Activated CD4-positive, alpha-beta memory T cell treated with anti-CD3 and anti-CD28 coated beads, Interleukin-2, amount 10 ng/mL, durations not matched to agents 7 days and 5 days (primary cell): Measurements from ENCODE around the gene GPD1. TPM values are rescaled to one million over a fixed set of nuclear protein-coding genes. Genes with fewer than 3 reads are reported as not detected.
A peak's percentile ranks its signal among the peaks of the same experiment; 100 is the strongest.

Experiments used
- CTCF ChIA-PET: fragments of 350-600 bp; sonication (Branson Sonifier 250); formaldehyde crosslinking; loops from one replicate; lab custom pipeline; 2021; ENCODE audit warnings: antibody characterized with exemption, inconsistent platforms; lab: Charles Lee
- POLR2A ChIA-PET: fragments of 350-600 bp; sonication (Branson Sonifier 250); formaldehyde crosslinking; loops from one replicate; lab custom pipeline; 2021; ENCODE audit warnings: antibody characterized with exemption; lab: Charles Lee
- DNase-seq: peaks from one replicate; pipeline ENCODE4 v3.0.0-alpha.2; 2020
- H3K27ac Mint-ChIP-seq: one replicate; pipeline ENCODE4 v1.8.0; 2021; ENCODE audit warnings: mild to moderate bottlenecking, mixed read lengths
- H3K27me3 Mint-ChIP-seq: one replicate; pipeline ENCODE4 v1.8.0; 2021; ENCODE audit warnings: mixed read lengths
- H3K36me3 Mint-ChIP-seq: one replicate; pipeline ENCODE4 v1.8.0; 2021; ENCODE audit warnings: low read depth, mixed read lengths
- H3K4me1 Mint-ChIP-seq: one replicate; pipeline ENCODE4 v1.8.0; 2021; ENCODE audit warnings: mixed read lengths
- H3K4me3 Mint-ChIP-seq: one replicate; pipeline ENCODE4 v1.8.0; 2021; ENCODE audit warnings: mild to moderate bottlenecking, mixed read lengths
- H3K9me3 Mint-ChIP-seq: one replicate; pipeline ENCODE4 v1.8.0; 2021; ENCODE audit warnings: mixed read lengths
- total RNA-seq, 2 experiments: library from RNA; stranded (reverse); gene quantifications; one replicate each; pipeline ENCODE4 v1.2.3, GENCODE V29; 2021

Gene GPD1
- total RNA-seq, 2 experiments from 2014 or later: 0.28 to 0.40 TPM

DNA sequence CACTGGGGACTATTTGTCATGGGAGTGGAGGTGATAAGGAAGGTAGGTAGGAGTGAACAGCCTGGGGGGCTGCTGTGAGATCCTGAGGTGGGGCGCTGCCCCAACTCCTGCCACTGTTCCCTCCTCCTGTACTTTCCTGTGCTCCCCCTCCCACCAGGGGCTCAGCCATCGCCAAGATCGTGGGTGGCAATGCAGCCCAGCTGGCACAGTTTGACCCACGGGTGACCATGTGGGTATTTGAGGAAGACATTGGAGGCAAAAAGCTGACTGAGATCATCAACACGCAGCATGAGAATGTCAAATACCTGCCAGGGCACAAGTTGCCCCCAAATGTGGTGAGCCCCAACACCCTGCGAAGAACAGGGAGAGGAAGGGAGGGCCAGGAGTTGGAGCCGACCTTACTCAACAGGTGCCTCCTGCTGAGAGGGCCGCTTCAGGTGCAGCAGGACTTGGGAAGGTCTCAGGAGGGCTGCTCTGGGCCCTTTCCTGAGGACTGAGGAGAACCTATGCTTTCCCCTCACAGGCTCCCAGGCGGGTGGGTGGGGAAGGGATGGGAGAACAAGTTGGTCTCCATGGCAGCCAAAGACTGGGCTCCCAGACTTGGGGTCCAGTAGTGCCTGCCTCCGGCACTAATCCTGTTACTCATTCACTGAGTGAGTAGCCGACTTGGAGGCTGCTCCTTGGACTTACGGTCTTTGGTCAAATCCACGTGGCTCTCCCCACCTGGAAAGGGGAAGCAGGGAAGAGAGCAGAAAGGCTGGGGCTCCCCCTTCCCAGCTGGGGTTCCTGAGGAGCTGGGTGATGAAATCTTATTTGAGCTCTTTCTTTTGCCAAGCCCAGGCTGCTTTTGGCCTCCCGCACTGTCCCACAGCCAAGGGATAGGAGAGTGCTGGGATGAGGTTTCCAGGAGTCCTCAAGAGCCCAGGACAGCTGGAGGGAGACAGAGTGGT lies 884 bp downstream of the GPD1 start:
- Mint-ChIP-seq H3K27me3 (no peaks in the 10 kb centered on the region), H3K27ac (no peak overlapping the region), H3K4me1 (peaks cover 3% of the 10 kb centered on the region), H3K36me3 (peaks cover 15% of the 10 kb centered on the region), H3K4me3 (no peak overlapping the region), H3K9me3 (no peaks in the 10 kb centered on the region)
- CTCF ChIA-PET: interaction anchor here (6.5 to 9.8 kb wide), 2 partner anchors 7 to 16 kb away, joined by 57 to 181 read pairs; partner anchors contain the start of genes COX14 and SMARCD1
- DNase-seq: no peak
- POLR2A ChIA-PET: interaction anchor here (1.4 kb wide), 2 partner anchors 20 to 79 kb away, joined by 3 to 5 read pairs; partner anchors contain the start of genes RACGAP1 and SMARCD1

- H3K27me3 Mint-ChIP-seq: no peaks in the 10 kb centered on the region
- peaks cover 13% of the 10 kb centered on the region for H3K4me1 Mint-ChIP-seq
- POLR2A ChIA-PET: interaction anchor here (1.4 to 1.8 kb wide), 2 partner anchors 20 to 81 kb away, joined by 3 to 9 read pairs; partner anchors contain the start of genes RACGAP1 and SMARCD1
- H3K4me3 Mint-ChIP-seq: no peak overlapping the region
- peaks cover 7% of the 10 kb centered on the region for H3K36me3 Mint-ChIP-seq
- H3K9me3 Mint-ChIP-seq: no peaks in the 10 kb centered on the region
- no peak overlapping the region for H3K27ac Mint-ChIP-seq
- CTCF ChIA-PET: interaction anchor here (0.6 to 9.8 kb wide), 3 partner anchors 10 to 209 kb away, joined by 3 to 181 read pairs (median 3); partner anchors contain the start of gene SMARCD1
- DNase-seq: no peak
Observed at GRCh38 chr12:50105913-50106450, 2.2 kb downstream of the GPD1 start.

DNA sequence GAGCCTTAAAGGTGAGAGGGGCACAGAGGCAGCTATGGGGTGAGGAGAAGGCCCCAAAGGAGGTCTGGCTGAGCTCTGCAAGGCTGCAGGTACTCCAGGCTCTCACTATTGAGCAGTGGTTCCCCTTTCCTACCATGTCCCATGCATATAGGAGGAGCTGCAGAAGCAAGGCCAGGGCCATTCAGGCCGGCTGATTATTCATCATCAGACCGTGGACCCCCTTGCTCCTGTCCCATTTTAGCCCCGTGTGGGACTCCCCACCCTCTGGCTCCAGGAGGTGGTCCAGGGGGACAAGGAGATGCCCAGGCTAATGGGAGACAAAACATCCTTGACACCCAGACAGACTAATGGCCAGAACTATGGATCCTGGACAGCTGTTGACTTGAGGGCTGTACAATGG lies 3.1 kb downstream of the GPD1 start:
- H3K36me3 Mint-ChIP-seq: peaks cover 1% of the 10 kb centered on the region
- DNase-seq: no peak

DNA sequence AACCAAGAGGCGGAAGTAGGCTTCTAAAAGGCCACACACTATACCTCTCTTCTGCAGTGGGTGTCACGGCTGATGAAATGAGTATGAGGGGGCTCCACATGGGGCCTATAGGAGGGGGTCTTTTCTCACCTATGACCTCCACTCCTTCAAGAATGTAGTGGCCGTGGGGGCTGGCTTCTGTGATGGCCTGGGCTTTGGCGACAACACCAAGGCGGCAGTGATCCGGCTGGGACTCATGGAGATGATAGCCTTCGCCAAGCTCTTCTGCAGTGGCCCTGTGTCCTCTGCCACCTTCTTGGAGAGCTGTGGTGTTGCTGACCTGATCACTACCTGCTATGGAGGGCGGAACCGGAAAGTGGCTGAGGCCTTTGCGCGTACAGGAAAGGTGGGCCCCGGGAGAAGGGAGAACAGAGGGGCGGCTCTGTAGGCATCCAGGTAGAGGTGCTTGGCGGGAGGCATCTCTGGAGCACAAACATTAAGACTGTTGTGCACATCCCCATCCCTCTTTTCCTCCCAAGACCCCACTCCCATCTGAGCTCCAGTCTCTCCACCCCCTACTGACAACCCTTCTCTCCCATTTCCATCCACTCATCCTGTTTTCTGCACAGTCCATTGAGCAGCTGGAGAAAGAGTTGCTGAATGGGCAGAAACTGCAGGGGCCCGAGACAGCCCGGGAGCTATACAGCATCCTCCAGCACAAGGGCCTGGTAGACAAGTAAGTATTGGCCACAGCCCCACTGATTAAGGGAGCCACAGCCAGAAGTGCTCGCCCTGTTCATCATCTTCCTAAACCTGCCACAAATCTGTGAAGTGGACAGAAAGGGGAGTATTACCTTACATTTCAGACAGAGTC lies 3.8 kb downstream of the GPD1 start:
- Mint-ChIP-seq H3K36me3 (peaks cover 4% of the 10 kb centered on the region), H3K27me3 (no peaks in the 10 kb centered on the region), H3K9me3 (no peaks in the 10 kb centered on the region), H3K27ac (no peak overlapping the region), H3K4me1 (peaks cover 19% of the 10 kb centered on the region), H3K4me3 (no peak overlapping the region)
- POLR2A ChIA-PET: interaction anchor here (0.8 to 1.8 kb wide), 2 partner anchors 12 to 22 kb away, joined by 4 to 9 read pairs; partner anchors contain the start of gene SMARCD1
- CTCF ChIA-PET: interaction anchor here (1.2 to 9.8 kb wide), 3 partner anchors 19 to 260 kb away, joined by 3 to 181 read pairs (median 7); partner anchors contain the start of gene SMARCD1
- DNase-seq: no peak

More for the DNA sequence above, 3.1 kb downstream of the GPD1 start:
- no peaks in the 10 kb centered on the region for H3K9me3 Mint-ChIP-seq
- ChIA-PET CTCF (interaction anchor here (1.4 to 9.8 kb wide), 2 partner anchors 19 to 208 kb away, joined by 3 to 181 read pairs; partner anchors contain the start of gene SMARCD1), POLR2A (interaction anchor here (1.8 kb wide), 1 partner anchor 21 kb away, joined by 9 read pairs; the partner anchor contains the start of gene SMARCD1)
- H3K27ac Mint-ChIP-seq: no peak overlapping the region
- peaks cover 19% of the 10 kb centered on the region for H3K4me1 Mint-ChIP-seq
- H3K27me3 Mint-ChIP-seq: no peaks in the 10 kb centered on the region
- no peak overlapping the region for H3K4me3 Mint-ChIP-seq

- Mint-ChIP-seq H3K27ac (no peak overlapping the region), H3K27me3 (no peaks in the 10 kb centered on the region), H3K36me3 (peaks cover 10% of the 10 kb centered on the region), H3K4me1 (peaks cover 28% of the 10 kb centered on the region), H3K9me3 (no peaks in the 10 kb centered on the region), H3K4me3 (no peak overlapping the region)
- no peak for DNase-seq
- ChIA-PET POLR2A (interaction anchor here (1.9 to 4.1 kb wide), 4 partner anchors 13 to 174 kb away, joined by 6 to 48 read pairs (median 27); partner anchors contain the start of genes LIMA1 and SMARCD1), CTCF (interaction anchor here (0.9 to 9.8 kb wide), 7 partner anchors 8 to 164 kb away, joined by 6 to 181 read pairs (median 55); partner anchors contain the start of genes CERS5, GPD1 and SMARCD1)
Observed at GRCh38 chr12:50109319-50109718, 5.5 kb downstream of the GPD1 start.

GRCh38 chr12:50110127-50110761 lies 6.4 kb downstream of the GPD1 start:
- POLR2A ChIA-PET: interaction anchor here (1.3 to 5.4 kb wide), 7 partner anchors 12 to 173 kb away, joined by 4 to 60 read pairs (median 15); partner anchors contain the start of genes CERS5, LIMA1 and SMARCD1
- Mint-ChIP-seq H3K4me1 (peaks cover 30% of the 10 kb centered on the region), H3K4me3 (peak overlapping the region; percentile 36), H3K9me3 (no peaks in the 10 kb centered on the region), H3K27ac (peak overlapping the region; percentile 47), H3K27me3 (no peaks in the 10 kb centered on the region), H3K36me3 (peaks cover 13% of the 10 kb centered on the region)
- CTCF ChIA-PET: interaction anchor here (1.0 to 9.8 kb wide), 31 partner anchors 9 to 291 kb away, joined by 3 to 181 read pairs (median 13); partner anchors contain the start of genes BCDIN3D, CERS5, GPD1 and LARP4
- DNase-seq: no peak

DNA sequence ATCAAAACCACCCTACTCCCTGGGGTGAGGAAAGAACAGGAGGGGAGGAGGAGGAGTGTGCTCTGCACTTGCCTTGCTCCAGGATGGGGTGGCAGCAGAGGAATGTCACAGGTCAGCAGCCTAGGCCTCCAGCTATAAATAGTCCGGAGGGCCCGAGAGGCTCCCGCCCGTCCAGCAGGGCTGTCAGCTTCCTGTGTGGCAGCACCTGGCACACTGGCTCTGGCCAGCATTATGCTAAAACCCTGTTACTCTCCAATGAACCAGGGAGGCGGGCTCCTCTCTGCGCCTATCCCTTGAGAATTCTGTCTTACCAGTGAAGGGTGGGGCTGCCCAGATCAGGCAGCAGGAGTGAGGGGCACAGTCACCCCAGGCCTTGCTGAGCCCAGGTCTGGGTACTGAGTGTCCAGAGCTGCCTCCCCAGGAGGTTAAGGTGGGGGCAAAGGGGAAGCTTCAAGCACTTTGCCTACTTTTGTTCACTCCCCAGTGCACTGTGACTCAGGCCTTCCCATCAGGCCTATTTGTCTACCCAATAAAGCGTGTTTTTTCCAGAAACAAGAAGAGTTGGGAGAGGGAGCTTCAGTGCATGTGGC lies 7.0 kb downstream of the GPD1 start:
- POLR2A ChIA-PET: interaction anchor here (1.2 to 5.4 kb wide), 15 partner anchors 11 to 422 kb away, joined by 3 to 60 read pairs (median 12); partner anchors contain the start of genes CERS5, LIMA1, RACGAP1 and SMARCD1

GRCh38 chr12:50111395-50111692 lies 7.5 kb downstream of the GPD1 start:
- Mint-ChIP-seq H3K27ac (peak overlapping the region; percentile 96), H3K27me3 (no peaks in the 10 kb centered on the region), H3K9me3 (no peaks in the 10 kb centered on the region), H3K4me1 (peaks cover 39% of the 10 kb centered on the region), H3K4me3 (peak overlapping the region; percentile 93), H3K36me3 (peaks cover 21% of the 10 kb centered on the region)
- DNase-seq: no peak
- CTCF ChIA-PET: interaction anchor here (0.8 to 9.8 kb wide), 59 partner anchors 10 to 497 kb away, joined by 3 to 181 read pairs (median 7); partner anchors contain the start of genes BCDIN3D, CERS5, GPD1 and LARP4
- POLR2A ChIA-PET: interaction anchor here (0.9 to 5.4 kb wide), 29 partner anchors 8 to 653 kb away, joined by 3 to 60 read pairs (median 6); partner anchors contain the start of genes CERS5, LARP4, LIMA1 and RACGAP1

More for the DNA sequence above, 7.0 kb downstream of the GPD1 start:
- CTCF ChIA-PET: interaction anchor here (1.0 to 9.8 kb wide), 54 partner anchors 10 to 498 kb away, joined by 3 to 181 read pairs (median 8); partner anchors contain the start of genes BCDIN3D, CERS5, GPD1 and LARP4
- Mint-ChIP-seq H3K9me3 (no peaks in the 10 kb centered on the region), H3K4me1 (peaks cover 36% of the 10 kb centered on the region), H3K27ac (peak overlapping the region; percentile 96), H3K27me3 (no peaks in the 10 kb centered on the region), H3K4me3 (peak overlapping the region; percentile 93), H3K36me3 (peaks cover 18% of the 10 kb centered on the region)
- peak; percentile 18 for DNase-seq

GRCh38 chr12:50111693-50112455 lies 8.1 kb downstream of the GPD1 start, which contains the start of gene COX14:
Gene COX14, plus strand, starts transcription at chr12:50112236. Its CDS starts 7,808 bp downstream, at chr12:50120044.
- peaks cover 26% of the 10 kb centered on the region for H3K36me3 Mint-ChIP-seq
- H3K9me3 Mint-ChIP-seq: no peaks in the 10 kb centered on the region
- DNase-seq: peak; percentile 99
- H3K4me3 Mint-ChIP-seq: peak within 1 kb of the TSS; percentile 93
- H3K27me3 Mint-ChIP-seq: no peaks in the 10 kb centered on the region
- H3K4me1 Mint-ChIP-seq: peaks cover 44% of the 10 kb centered on the region
- CTCF ChIA-PET: interaction anchor here (0.6 to 9.8 kb wide), 63 partner anchors 9 to 970 kb away, joined by 3 to 181 read pairs (median 7); partner anchors contain the start of genes BCDIN3D, CERS5, GPD1 and LARP4
- POLR2A ChIA-PET: interaction anchor here (0.6 to 5.4 kb wide), 44 partner anchors 9 to 914 kb away, joined by 3 to 60 read pairs (median 5); partner anchors contain the start of genes CERS5, DIP2B, LARP4 and LIMA1
- H3K27ac Mint-ChIP-seq: peak within 1 kb of the TSS; percentile 96
